ENCODE data around the gene GRK5. TPM values are rescaled to one million over a fixed set of nuclear protein-coding genes. Genes with fewer than 3 reads are reported as not detected.
A peak's percentile ranks its signal among the peaks of the same experiment; 100 is the strongest.

Gene GRK5
- total RNA-seq, 1 experiment from 2014 or later: 58.2 TPM

DNA sequence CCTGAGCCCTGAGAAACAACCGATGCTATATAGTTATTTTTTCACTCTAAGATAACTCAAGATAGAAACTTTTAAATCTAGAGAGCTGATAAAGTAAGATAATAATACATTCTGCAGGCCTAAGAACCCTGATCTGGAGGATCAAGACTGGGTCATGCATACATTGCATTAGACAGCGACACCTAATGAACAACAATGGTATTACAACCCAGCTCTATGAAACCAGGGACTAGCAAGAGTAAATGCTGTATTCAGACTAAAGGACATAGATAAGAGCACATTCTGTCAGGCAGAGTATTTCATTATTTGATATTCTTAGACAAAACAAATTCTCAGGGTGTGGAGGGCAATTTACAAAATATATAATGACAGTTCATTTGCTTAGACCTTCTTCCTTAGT, 148.6 kb downstream of the GRK5 start:
- no peak overlapping the region for H3K4me3 ChIP-seq (ENCODE audit: low read depth, low read length, poor library complexity, severe bottlenecking)
- no peaks in the 10 kb centered on the region for H3K27me3 ChIP-seq (replicated peaks; ENCODE audit: insufficient read depth, low read depth, low read length, poor library complexity)
- H3K27ac ChIP-seq (ENCODE audit: low read depth, low read length, poor library complexity, severe bottlenecking): no peak overlapping the region
- intact Hi-C loops (cut with micrococcal nuclease; ENCODE audit: unreplicated experiment): no loop called here
- no TSS peak for BruUV-seq (replicated peaks)
- DNase-seq (ENCODE audit: low spot score): peak; percentile 17
- ChIA-PET POLR2A (ENCODE audit: low non-redundant PET) (no interaction called here), CTCF (no interaction called here)
- H3K36me3 ChIP-seq (ENCODE audit: insufficient read depth, low read length, poor library complexity, severe bottlenecking): peaks cover 5% of the 10 kb centered on the region
- TF ChIP-seq EZH2 (IDR thresholded peaks at IDR 0.05; ENCODE audit: borderline replicate concordance, low read depth, low read length, poor library complexity, severe bottlenecking): no peak
- TF ChIP-seq, protein P1, sequence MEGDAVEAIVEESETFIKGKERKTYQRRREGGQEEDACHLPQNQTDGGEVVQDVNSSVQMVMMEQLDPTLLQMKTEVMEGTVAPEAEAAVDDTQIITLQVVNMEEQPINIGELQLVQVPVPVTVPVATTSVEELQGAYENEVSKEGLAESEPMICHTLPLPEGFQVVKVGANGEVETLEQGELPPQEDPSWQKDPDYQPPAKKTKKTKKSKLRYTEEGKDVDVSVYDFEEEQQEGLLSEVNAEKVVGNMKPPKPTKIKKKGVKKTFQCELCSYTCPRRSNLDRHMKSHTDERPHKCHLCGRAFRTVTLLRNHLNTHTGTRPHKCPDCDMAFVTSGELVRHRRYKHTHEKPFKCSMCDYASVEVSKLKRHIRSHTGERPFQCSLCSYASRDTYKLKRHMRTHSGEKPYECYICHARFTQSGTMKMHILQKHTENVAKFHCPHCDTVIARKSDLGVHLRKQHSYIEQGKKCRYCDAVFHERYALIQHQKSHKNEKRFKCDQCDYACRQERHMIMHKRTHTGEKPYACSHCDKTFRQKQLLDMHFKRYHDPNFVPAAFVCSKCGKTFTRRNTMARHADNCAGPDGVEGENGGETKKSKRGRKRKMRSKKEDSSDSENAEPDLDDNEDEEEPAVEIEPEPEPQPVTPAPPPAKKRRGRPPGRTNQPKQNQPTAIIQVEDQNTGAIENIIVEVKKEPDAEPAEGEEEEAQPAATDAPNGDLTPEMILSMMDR (conservative IDR thresholded peaks at IDR 0.05; ENCODE audit: low read depth, low read length): peak; percentile 54
- H3K4me1 ChIP-seq (ENCODE audit: insufficient read depth, low read length, poor library complexity, severe bottlenecking): no peaks in the 10 kb centered on the region
- peaks cover 18% of the 10 kb centered on the region for H3K9me3 ChIP-seq (ENCODE audit: low read depth, low read length, poor library complexity, severe bottlenecking)

DNA sequence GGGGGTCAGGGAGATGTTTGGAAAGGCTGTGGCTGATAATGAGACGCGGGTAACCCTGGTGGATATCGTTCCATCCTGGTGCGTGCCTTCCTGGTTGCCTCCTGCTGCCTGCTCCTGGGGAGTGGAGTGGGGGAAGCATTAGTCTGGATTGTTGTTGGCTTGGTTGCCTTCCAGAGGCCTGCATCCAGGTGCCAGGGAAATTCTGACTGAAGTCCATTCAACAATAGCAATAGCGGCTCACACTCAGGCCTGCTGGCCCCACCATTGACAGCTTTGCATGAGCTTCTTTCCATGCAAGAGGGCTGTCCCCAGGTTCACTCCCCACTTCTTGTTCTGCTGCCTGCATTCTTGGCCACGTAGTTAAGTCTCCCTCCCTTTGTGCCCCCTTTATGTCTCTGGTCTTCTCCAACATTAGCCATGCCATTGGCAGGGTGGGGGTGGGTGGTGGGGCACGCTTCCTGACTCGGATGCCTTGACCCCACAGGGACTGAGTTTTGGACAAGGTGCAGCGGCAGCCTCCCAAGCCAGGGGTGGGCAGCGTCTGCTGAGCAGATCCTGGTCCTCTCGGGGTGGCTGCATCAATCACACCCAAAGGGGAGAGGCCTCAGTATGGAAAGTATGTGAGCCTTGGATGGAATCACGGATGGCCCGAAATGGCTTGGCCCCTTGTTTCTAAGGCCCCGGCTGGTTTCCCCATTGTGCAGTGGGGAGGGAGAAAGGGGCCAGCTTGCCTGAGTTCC, 150.2 kb downstream of the GRK5 start:
- ChIA-PET POLR2A (ENCODE audit: low non-redundant PET) (no interaction called here), CTCF (no interaction called here)
- no TSS peak for BruUV-seq (replicated peaks)
- DNase-seq (ENCODE audit: low spot score): no peak
- Histone ChIP-seq H3K9me3 (ENCODE audit: low read depth, low read length, poor library complexity, severe bottlenecking) (peaks cover 5% of the 10 kb centered on the region), H3K27me3 (replicated peaks; ENCODE audit: insufficient read depth, low read depth, low read length, poor library complexity) (no peaks in the 10 kb centered on the region), H3K4me3 (ENCODE audit: low read depth, low read length, poor library complexity, severe bottlenecking) (no peak overlapping the region), H3K4me1 (ENCODE audit: insufficient read depth, low read length, poor library complexity, severe bottlenecking) (no peaks in the 10 kb centered on the region), H3K27ac (ENCODE audit: low read depth, low read length, poor library complexity, severe bottlenecking) (no peak overlapping the region), H3K36me3 (ENCODE audit: insufficient read depth, low read length, poor library complexity, severe bottlenecking) (no peaks in the 10 kb centered on the region)
- intact Hi-C loops (cut with micrococcal nuclease; ENCODE audit: unreplicated experiment): no loop called here
- TF ChIP-seq EZH2 (IDR thresholded peaks at IDR 0.05; ENCODE audit: borderline replicate concordance, low read depth, low read length, poor library complexity, severe bottlenecking): no peak
- TF ChIP-seq, protein P1 (conservative IDR thresholded peaks at IDR 0.05; ENCODE audit: low read depth, low read length): no peak

DNA sequence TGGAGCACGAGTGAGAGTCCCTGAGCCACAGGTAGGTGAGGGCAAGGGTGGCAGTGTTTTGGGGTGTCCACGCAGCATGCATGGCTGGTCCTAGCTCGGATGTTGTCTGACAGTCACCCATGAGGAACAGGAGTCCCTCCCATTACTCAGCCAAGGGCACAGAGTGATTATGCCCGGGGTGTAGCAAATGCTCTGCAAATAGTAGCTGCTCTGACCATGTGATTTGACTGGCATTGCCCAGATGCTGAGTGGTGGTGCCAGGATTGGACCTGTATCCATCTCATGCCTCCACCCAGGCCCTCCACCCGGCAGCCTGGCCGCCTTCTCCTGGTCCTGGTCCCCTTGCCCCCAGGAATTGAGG, 150.8 kb downstream of the GRK5 start:
- intact Hi-C loops (cut with micrococcal nuclease; ENCODE audit: unreplicated experiment): no loop called here
- Histone ChIP-seq H3K27ac (ENCODE audit: low read depth, low read length, poor library complexity, severe bottlenecking) (no peak overlapping the region), H3K4me1 (ENCODE audit: insufficient read depth, low read length, poor library complexity, severe bottlenecking) (no peaks in the 10 kb centered on the region), H3K4me3 (ENCODE audit: low read depth, low read length, poor library complexity, severe bottlenecking) (no peak overlapping the region), H3K27me3 (replicated peaks; ENCODE audit: insufficient read depth, low read depth, low read length, poor library complexity) (no peaks in the 10 kb centered on the region), H3K9me3 (ENCODE audit: low read depth, low read length, poor library complexity, severe bottlenecking) (peaks cover 5% of the 10 kb centered on the region), H3K36me3 (ENCODE audit: insufficient read depth, low read length, poor library complexity, severe bottlenecking) (no peaks in the 10 kb centered on the region)
- DNase-seq (ENCODE audit: low spot score): no peak
- TF ChIP-seq, protein P1 (conservative IDR thresholded peaks at IDR 0.05; ENCODE audit: low read depth, low read length): no peak
- TF ChIP-seq EZH2 (IDR thresholded peaks at IDR 0.05; ENCODE audit: borderline replicate concordance, low read depth, low read length, poor library complexity, severe bottlenecking): no peak
- no TSS peak for BruUV-seq (replicated peaks)
- CTCF ChIA-PET: no interaction called here
- POLR2A ChIA-PET (ENCODE audit: low non-redundant PET): no interaction called here
